ELF-1 (cell line): ENCODE measurements around the gene GIMD1.
A peak's percentile ranks its signal among the peaks of the same experiment; 100 is the strongest.
"Not testable (repeated sequence)": the region's sequence is repeated elsewhere in the genome, so short reads cannot be mapped to it uniquely, and the experiment has no call there.

ENCODE experiments used
- DNase-seq: peaks from one replicate; pipeline ENCODE4 v3.0.0-alpha.2; 2016; ENCODE audit warnings: low read depth, low spot score

Gene GIMD1

GRCh38 chr4:106368678-106369077 is at the start of gene GIMD1:
Gene GIMD1, minus strand, starts transcription at chr4:106368778. Its CDS starts 1,343 bp downstream, at chr4:106367435.
- DNase-seq, result no peak

GRCh38 chr4:106414366-106414765 is 45.8 kb upstream of the GIMD1 start:
- no peak for DNase-seq

- DNase-seq, result peak; percentile 19
Measured at GRCh38 chr4:106409901-106410889, 41.6 kb upstream of the GIMD1 start.

- not testable (repeated sequence) for DNase-seq
Measured at GRCh38 chr4:106408004-106408403, 39.4 kb upstream of the GIMD1 start.

GRCh38 chr4:106401157-106401556 is 32.6 kb upstream of the GIMD1 start:
- no peak for DNase-seq

- DNase-seq, result not testable (repeated sequence)
Measured at GRCh38 chr4:106398898-106399297, 30.3 kb upstream of the GIMD1 start.

GRCh38 chr4:106395582-106395981 is 27.0 kb upstream of the GIMD1 start:
- no peak for DNase-seq

GRCh38 chr4:106385853-106386393 is 17.3 kb upstream of the GIMD1 start:
- DNase-seq, result no peak

- DNase-seq, result no peak
Measured at GRCh38 chr4:106384878-106385277, 16.3 kb upstream of the GIMD1 start.

- no peak for DNase-seq
Measured at GRCh38 chr4:106380179-106380578, 11.6 kb upstream of the GIMD1 start.

GRCh38 chr4:106373026-106373425 is 4.4 kb upstream of the GIMD1 start:
- no peak for DNase-seq

- no peak for DNase-seq
Measured at GRCh38 chr4:106371161-106371560, 2.6 kb upstream of the GIMD1 start.

GRCh38 chr4:106370214-106370613 is 1.6 kb upstream of the GIMD1 start:
- DNase-seq, result no peak

- DNase-seq, result peak; percentile 54
Measured at GRCh38 chr4:106369456-106370060, 980 bp upstream of the GIMD1 start.

GRCh38 chr4:106367072-106367471 is 1.5 kb downstream of the GIMD1 start:
- DNase-seq, result no peak

- no peak for DNase-seq
Measured at GRCh38 chr4:106366026-106366425, 2.6 kb downstream of the GIMD1 start.

GRCh38 chr4:106365613-106366012 is 3.0 kb downstream of the GIMD1 start:
- DNase-seq, result no peak

- DNase-seq, result no peak
Measured at GRCh38 chr4:106364282-106364681, 4.3 kb downstream of the GIMD1 start.

GRCh38 chr4:106362086-106362825 is 6.3 kb downstream of the GIMD1 start:
- no peak for DNase-seq

GRCh38 chr4:106358899-106359298 is 9.7 kb downstream of the GIMD1 start:
- no peak for DNase-seq

GRCh38 chr4:106355193-106355592 is 13.4 kb downstream of the GIMD1 start:
- DNase-seq, result no peak

GRCh38 chr4:106353786-106354185 is 14.8 kb downstream of the GIMD1 start:
- DNase-seq, result no peak
